LHCN-M2 (cell line): ENCODE measurements around the gene CYP17A1. TPM values are rescaled to one million over a fixed set of nuclear protein-coding genes. Genes with fewer than 3 reads are reported as not detected.

ENCODE experiments used
- total RNA-seq: library from RNA; depleted of rRNA; stranded (reverse); fragments of >200 nt; gene quantifications from 2 replicates; pipeline ENCODE4 v1.2.3, GENCODE V29; 2014; rRNA removed

Gene CYP17A1
- total RNA-seq, 1 experiment from 2014 or later: not detected

Other genes starting within 250 kb of the CYP17A1 start
- 135 and 136 TPM in 2 replicates for gene TRIM8, start 192.9 kb downstream of the CYP17A1 start, total RNA-seq
- 8.3 and 10.3 TPM in 2 replicates for gene ARL3, start 123.0 kb downstream of the CYP17A1 start, total RNA-seq
- gene SFXN2, start 122.8 kb downstream of the CYP17A1 start, total RNA-seq: 2.2 and 3.4 TPM in 2 replicates
- gene WBP1L, start 93.5 kb downstream of the CYP17A1 start, total RNA-seq: 34.4 and 56.8 TPM in 2 replicates
- 23.4 and 31.3 TPM in 2 replicates for gene BORCS7, start 16.8 kb upstream of the CYP17A1 start, total RNA-seq
- 7.7 and 9.3 TPM in 2 replicates for gene AS3MT, start 32.1 kb upstream of the CYP17A1 start, total RNA-seq
- 5.3 and 5.5 TPM in 2 replicates for gene CNNM2, start 80.9 kb upstream of the CYP17A1 start, total RNA-seq